Endodermal cell (in vitro differentiated cells): ENCODE data around the gene TRERF1. TPM values are rescaled to one million over a fixed set of nuclear protein-coding genes. Genes with fewer than 3 reads are reported as not detected.
A peak's percentile ranks its signal among the peaks of the same experiment; 100 is the strongest.

Source experiments
- DNase-seq: peaks from one replicate; pipeline ENCODE4 v3.0.0-alpha.2; 2017
- H3K27ac ChIP-seq: 2 replicates; pipeline ENCODE4 v1.5.1; 2013; ENCODE audit warnings: mild to moderate bottlenecking, low read depth, low read length, moderate library complexity
- H3K27me3 ChIP-seq: 2 replicates; pipeline ENCODE4 v1.6.1; 2013; ENCODE audit warnings: mild to moderate bottlenecking, low read length, moderate library complexity; ENCODE audit not compliant: insufficient read depth, control insufficient read depth, poor library complexity, severe bottlenecking
- H3K36me3 ChIP-seq: 2 replicates; pipeline ENCODE4 v1.7.0; 2013; ENCODE audit warnings: mild to moderate bottlenecking, low read length, moderate library complexity; ENCODE audit not compliant: control insufficient read depth, insufficient read depth
- H3K4me1 ChIP-seq: one replicate; pipeline ENCODE4 v1.7.0; 2013; ENCODE audit warnings: low read length; ENCODE audit not compliant: control insufficient read depth, insufficient read depth
- H3K4me3 ChIP-seq: 2 replicates; pipeline ENCODE4 v1.5.1; 2013; ENCODE audit warnings: mild to moderate bottlenecking, low read length, moderate library complexity
- H3K9ac ChIP-seq: 2 replicates; pipeline ENCODE4 v1.6.1; 2013; ENCODE audit warnings: mild to moderate bottlenecking, low read length, moderate library complexity; ENCODE audit not compliant: poor library complexity, severe bottlenecking; ENCODE audit errors: extremely low read depth
- H3K9me3 ChIP-seq: 2 replicates; pipeline ENCODE4 v1.6.1; 2013; ENCODE audit warnings: mild to moderate bottlenecking, low read length, moderate library complexity; ENCODE audit not compliant: control insufficient read depth
- H3K27ac Mint-ChIP-seq: 2 replicates; pipeline ENCODE4 v1.8.0; 2020; ENCODE audit warnings: mixed read lengths
- H3K27me3 Mint-ChIP-seq: 2 replicates; pipeline ENCODE4 v1.8.0; 2021; ENCODE audit warnings: mild to moderate bottlenecking, mixed read lengths; ENCODE audit not compliant: insufficient read depth
- H3K36me3 Mint-ChIP-seq: 2 replicates; pipeline ENCODE4 v1.8.0; 2020; ENCODE audit warnings: low read depth, mixed read lengths
- H3K4me1 Mint-ChIP-seq: 2 replicates; pipeline ENCODE4 v1.8.0; 2020; ENCODE audit warnings: mixed read lengths
- H3K4me3 Mint-ChIP-seq: 2 replicates; pipeline ENCODE4 v1.8.0; 2020; ENCODE audit warnings: mild to moderate bottlenecking, moderate library complexity, mixed read lengths
- H3K9me3 Mint-ChIP-seq: 2 replicates; pipeline ENCODE4 v1.8.0; 2020; ENCODE audit warnings: mild to moderate bottlenecking, mixed read lengths
- WGBS, 2 experiments: methylation state at CpG; one replicate each; pipeline versions ENCODE4 v1.1.5 to v1.1.7; 2013; ENCODE audit warnings: missing lambda C conversion rate in 2 of 2, mixed read lengths in 1 of 2; ENCODE audit not compliant: insufficient coverage in 1 of 2, insufficient read length in 1 of 2; 5-methylcytosine and 5-hydroxymethylcytosine counted together
- total RNA-seq, 2 donors: library from RNA; stranded (reverse); fragmentation: NEBNext Ultra II Directional in 1 of 2; extraction: Animal tissue kit (Norgen Biotek cat#: 25700) in 1 of 2; gene quantifications; 2 replicates in 1 of 2; 3 replicates in 1 of 2; pipeline ENCODE4 v1.2.1, GENCODE V29; 2021
- TF ChIP-seq, protein P1 (sequence below): fragments of 200-600 bp; sonication (generic); conservative IDR thresholded peaks from 2 replicates; pipeline ENCODE4 v1.5.0; 2021; ENCODE audit warnings: antibody characterized with exemption, mild to moderate bottlenecking

TRERF1 gene
- total RNA-seq, 2 donors from 2014 or later: 4.7 to 5.3 TPM

DNA sequence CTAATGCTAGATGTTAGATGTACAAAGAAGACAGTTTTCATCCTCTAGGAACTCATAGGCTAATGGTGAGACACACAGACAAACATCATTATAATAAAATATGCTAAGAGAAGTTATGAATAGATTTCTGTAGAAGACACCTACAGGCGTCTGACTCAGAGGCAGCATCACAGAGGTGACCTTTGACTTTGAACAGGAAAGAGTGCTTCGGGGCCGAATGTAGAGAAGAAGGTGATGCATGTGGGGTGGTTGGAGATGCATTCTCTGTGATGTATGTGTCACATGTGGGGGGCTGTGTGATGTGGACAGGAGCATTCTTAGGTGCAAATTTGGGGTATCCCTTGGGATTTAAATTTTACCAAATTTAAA lies 271.8 kb downstream of the TRERF1 start:
- Histone ChIP-seq H3K27me3 (peaks cover under 1% of the 10 kb centered on the region), H3K36me3 (no peaks in the 10 kb centered on the region), H3K9me3 (no peaks in the 10 kb centered on the region), H3K27ac (no peak overlapping the region), H3K9ac (no peak overlapping the region), H3K4me1 (no peaks in the 10 kb centered on the region), H3K4me3 (no peak overlapping the region)
- no peak for DNase-seq
- Mint-ChIP-seq H3K36me3 (peaks cover 2% of the 10 kb centered on the region), H3K4me1 (peaks cover 2% of the 10 kb centered on the region), H3K27ac (no peak overlapping the region), H3K27me3 (peaks cover 5% of the 10 kb centered on the region), H3K9me3 (no peaks in the 10 kb centered on the region), H3K4me3 (no peak overlapping the region)
- WGBS, 2 experiments: 95% methylated on average over 3 of the region's 3 CpGs; no CpG with 5 or more reads in 1 of the 2 experiments
- TF ChIP-seq, protein P1, sequence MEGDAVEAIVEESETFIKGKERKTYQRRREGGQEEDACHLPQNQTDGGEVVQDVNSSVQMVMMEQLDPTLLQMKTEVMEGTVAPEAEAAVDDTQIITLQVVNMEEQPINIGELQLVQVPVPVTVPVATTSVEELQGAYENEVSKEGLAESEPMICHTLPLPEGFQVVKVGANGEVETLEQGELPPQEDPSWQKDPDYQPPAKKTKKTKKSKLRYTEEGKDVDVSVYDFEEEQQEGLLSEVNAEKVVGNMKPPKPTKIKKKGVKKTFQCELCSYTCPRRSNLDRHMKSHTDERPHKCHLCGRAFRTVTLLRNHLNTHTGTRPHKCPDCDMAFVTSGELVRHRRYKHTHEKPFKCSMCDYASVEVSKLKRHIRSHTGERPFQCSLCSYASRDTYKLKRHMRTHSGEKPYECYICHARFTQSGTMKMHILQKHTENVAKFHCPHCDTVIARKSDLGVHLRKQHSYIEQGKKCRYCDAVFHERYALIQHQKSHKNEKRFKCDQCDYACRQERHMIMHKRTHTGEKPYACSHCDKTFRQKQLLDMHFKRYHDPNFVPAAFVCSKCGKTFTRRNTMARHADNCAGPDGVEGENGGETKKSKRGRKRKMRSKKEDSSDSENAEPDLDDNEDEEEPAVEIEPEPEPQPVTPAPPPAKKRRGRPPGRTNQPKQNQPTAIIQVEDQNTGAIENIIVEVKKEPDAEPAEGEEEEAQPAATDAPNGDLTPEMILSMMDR: no peak

DNA sequence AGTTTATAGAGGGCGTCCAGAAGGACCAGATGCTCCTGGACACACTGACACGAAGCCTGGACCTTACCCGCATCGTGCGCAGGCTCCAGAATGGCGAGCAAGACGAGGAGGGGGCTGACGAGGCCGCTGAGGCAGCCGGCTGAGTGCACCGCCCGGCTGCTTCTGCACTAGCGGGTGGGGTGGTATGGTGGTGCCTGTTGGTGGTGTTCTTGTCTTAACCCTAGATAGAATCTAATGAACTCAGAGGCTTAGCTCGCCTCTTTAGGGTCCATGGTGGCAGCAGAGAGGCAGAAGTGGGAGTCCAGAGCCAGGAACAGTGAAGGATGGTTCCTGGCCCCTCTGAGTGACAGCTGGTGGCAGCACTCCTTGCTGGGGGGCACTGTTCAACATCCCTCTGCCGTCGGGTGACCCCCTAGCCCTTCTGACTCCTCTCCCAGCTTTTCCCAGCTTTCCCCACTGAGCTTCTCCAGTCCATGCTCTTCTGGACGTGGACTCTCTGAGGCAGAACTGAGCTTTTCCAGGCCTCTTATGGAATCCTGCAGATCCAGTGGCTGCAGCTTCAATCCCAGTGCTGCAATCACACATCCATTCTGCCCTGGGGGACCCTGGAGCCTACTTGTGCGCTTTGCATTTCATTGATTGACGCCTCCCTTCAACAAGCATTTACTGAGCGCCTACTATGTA lies 272.3 kb downstream of the TRERF1 start:
- TF ChIP-seq, protein P1: no peak
- no peak overlapping the region for H3K27ac ChIP-seq
- no peaks in the 10 kb centered on the region for H3K36me3 ChIP-seq
- no peak overlapping the region for H3K4me3 ChIP-seq
- Mint-ChIP-seq H3K4me1 (peaks cover 2% of the 10 kb centered on the region), H3K9me3 (no peaks in the 10 kb centered on the region), H3K27me3 (peaks cover 10% of the 10 kb centered on the region), H3K36me3 (peaks cover 2% of the 10 kb centered on the region), H3K27ac (no peak overlapping the region), H3K4me3 (no peak overlapping the region)
- no peak for DNase-seq
- WGBS, 2 experiments: 91% methylated on average over 6 to 20 of the region's 20 CpGs
- H3K9me3 ChIP-seq: no peaks in the 10 kb centered on the region
- H3K4me1 ChIP-seq: no peaks in the 10 kb centered on the region
- peaks cover 6% of the 10 kb centered on the region for H3K27me3 ChIP-seq
- H3K9ac ChIP-seq: no peak overlapping the region

DNA sequence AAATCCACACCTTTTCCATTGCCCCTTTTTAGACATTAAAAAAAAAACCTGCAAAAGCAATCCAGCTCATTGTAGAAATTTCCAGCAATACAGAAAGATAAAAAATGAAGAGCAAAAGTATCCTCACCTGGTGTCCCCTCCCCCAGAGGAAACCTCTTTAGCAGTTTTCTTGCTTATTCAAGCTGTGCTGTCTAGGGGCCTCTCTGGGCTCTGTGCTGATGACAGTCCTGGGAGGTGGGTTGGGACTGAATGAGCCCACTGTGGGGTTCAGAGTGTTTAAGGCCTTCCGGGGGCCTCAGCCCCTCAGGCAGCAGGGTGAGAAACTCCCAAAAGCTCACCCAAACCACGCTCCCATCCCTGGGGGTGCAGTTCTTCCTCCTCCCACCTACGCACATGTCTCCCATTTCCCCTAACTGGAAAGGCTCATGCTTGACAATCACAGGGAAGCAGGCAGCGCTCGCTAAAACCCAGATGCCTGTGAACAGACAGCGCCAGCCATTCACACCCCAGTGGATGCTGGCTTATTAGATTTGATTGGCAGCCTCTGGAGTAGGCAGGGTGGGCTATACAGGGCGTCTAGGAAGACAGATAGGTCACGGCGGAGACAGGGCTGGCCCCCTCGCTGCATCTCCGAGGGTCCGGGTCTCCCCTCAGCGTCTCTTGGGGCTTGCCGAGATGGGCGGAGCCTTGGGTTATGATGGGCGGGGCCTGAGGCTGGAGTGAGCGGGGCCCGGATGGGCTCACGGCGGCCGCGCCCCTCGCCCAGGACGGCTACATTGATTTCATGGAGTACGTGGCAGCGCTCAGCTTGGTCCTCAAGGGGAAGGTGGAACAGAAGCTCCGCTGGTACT lies 274.0 kb downstream of the TRERF1 start:
- no peaks in the 10 kb centered on the region for H3K9me3 Mint-ChIP-seq
- H3K36me3 Mint-ChIP-seq: peaks cover 2% of the 10 kb centered on the region
- no peaks in the 10 kb centered on the region for H3K9me3 ChIP-seq
- peak overlapping the region; percentile 61 for H3K4me3 Mint-ChIP-seq
- peaks cover 15% of the 10 kb centered on the region for H3K27me3 Mint-ChIP-seq
- 19 to 39% methylated on average over 18 to 27 of the region's 27 CpGs for WGBS, 2 experiments
- peak overlapping the region; percentile 49 for H3K9ac ChIP-seq
- TF ChIP-seq, protein P1: no peak
- peaks cover 9% of the 10 kb centered on the region for H3K27me3 ChIP-seq
- DNase-seq: peak; percentile 93
- peak overlapping the region; percentile 37 for H3K27ac Mint-ChIP-seq
- H3K4me3 ChIP-seq: peak overlapping the region; percentile 68
- H3K27ac ChIP-seq: no peak overlapping the region
- peaks cover 2% of the 10 kb centered on the region for H3K4me1 Mint-ChIP-seq
- H3K4me1 ChIP-seq: peaks cover 2% of the 10 kb centered on the region
- H3K36me3 ChIP-seq: no peaks in the 10 kb centered on the region
